C4-2B (cell line): ENCODE results near the gene SEC61G.

Experiments
- H3K27ac ChIP-seq: fragments of 450-650 bp; 2 replicates; pipeline ENCODE4 v1.5.1; 2017
- CTCF ChIP-seq: fragments of 450-650 bp; conservative IDR thresholded peaks from 2 replicates; pipeline ENCODE4 v1.5.1; 2017; ENCODE audit warnings: mild to moderate bottlenecking
- ZFX ChIP-seq: fragments of 450-650 bp; IDR thresholded peaks from 2 replicates; pipeline ENCODE4 v1.6.1; 2017

SEC61G gene

GRCh38 chr7:54780490-54780889 lies 21.5 kb upstream of the SEC61G start:
- TF ChIP-seq ZFX, result no peak
- no peak for TF ChIP-seq CTCF
- no peak overlapping the region for H3K27ac ChIP-seq

GRCh38 chr7:54778696-54779540 lies 19.9 kb upstream of the SEC61G start:
- no peak overlapping the region for H3K27ac ChIP-seq

GRCh38 chr7:54778166-54778565 lies 19.2 kb upstream of the SEC61G start:
- H3K27ac ChIP-seq, result no peak overlapping the region
- no peak for TF ChIP-seq CTCF
- no peak for TF ChIP-seq ZFX

More at GRCh38 chr7:54778696-54779540, 19.9 kb upstream of the SEC61G start:
- TF ChIP-seq ZFX (no peak), CTCF (no peak)

GRCh38 chr7:54774785-54775740 lies 16.1 kb upstream of the SEC61G start:
- H3K27ac ChIP-seq, result peak overlapping the region; percentile 6; the same call in 1 of the 2 replicates
- TF ChIP-seq ZFX, result no peak
- no peak for TF ChIP-seq CTCF

- H3K27ac ChIP-seq, result peak overlapping the region; percentile 6
- TF ChIP-seq CTCF, result peak; percentile 94
- no peak for TF ChIP-seq ZFX
Observed at GRCh38 chr7:54773472-54774399, 14.7 kb upstream of the SEC61G start.

GRCh38 chr7:54769203-54769602 lies 10.2 kb upstream of the SEC61G start:
- no peak for TF ChIP-seq CTCF
- H3K27ac ChIP-seq, result no peak overlapping the region
